ENCODE data around the gene CLIP4. TPM values are rescaled to one million over a fixed set of nuclear protein-coding genes. Genes with fewer than 3 reads are reported as not detected.

CLIP4 gene
- total RNA-seq, 3 donors from 2014 or later (not counting 1 experiment from before 2014, with no cell fraction given), result 56.8 to 88.0 (median 72.6) TPM

DNA sequence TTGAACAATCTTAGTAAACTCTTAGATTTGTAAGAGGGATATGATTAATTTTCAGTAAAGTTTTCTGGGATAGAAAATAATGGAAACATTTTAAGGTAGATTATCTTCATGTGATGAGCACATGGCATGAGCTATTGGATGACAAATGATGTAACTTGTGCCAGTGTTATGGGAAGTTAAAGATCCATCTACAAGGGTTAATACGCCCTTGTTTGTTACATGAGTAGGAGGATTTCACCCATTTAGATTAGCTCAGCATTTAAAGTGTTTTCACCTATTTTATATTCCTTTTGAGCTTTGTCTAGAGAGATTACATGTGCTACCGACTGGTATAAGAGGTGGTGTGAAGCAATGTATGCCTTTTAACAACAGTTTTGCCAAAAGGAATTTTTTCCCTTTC, 5.6 kb downstream of the CLIP4 start:
- no peak for TF ChIP-seq CTCF (IDR thresholded peaks at IDR 0.05)
- H3K27me3 Mint-ChIP-seq (ENCODE audit: low read depth in 2 of 2), result no peaks in the 10 kb centered on the region
- WGBS (ENCODE audit: insufficient coverage), result no CpG with 5 or more reads among the region's 2 CpGs
- Histone ChIP-seq H3K4me3 (ENCODE audit: low read length) (no peak overlapping the region), H3K36me3 (ENCODE audit: control insufficient read depth, insufficient read depth, low read length) (peaks cover 38% of the 10 kb centered on the region), H3K9me3 (ENCODE audit: control insufficient read depth, insufficient read depth, low read length) (peaks cover 5% of the 10 kb centered on the region), H3K27me3 (ENCODE audit: control insufficient read depth, insufficient read depth, low read length) (no peaks in the 10 kb centered on the region), H3K27ac (ENCODE audit: low read length) (no peak overlapping the region), H3K4me1 (ENCODE audit: control insufficient read depth, insufficient read depth, low read length) (peaks cover 6% of the 10 kb centered on the region)
- ATAC-seq (no peak), DNase-seq (no peak)
- H3K36me3 Mint-ChIP-seq, result peaks cover 28% of the 10 kb centered on the region
- H3K4me3 Mint-ChIP-seq, result no peak overlapping the region
- no peak overlapping the region for H3K27ac Mint-ChIP-seq
- intact Hi-C loops (cut with micrococcal nuclease), result no loop called here
- peaks cover 42 to 67% of the 10 kb centered on the region in 2 donors for H3K4me1 Mint-ChIP-seq
- H3K9me3 Mint-ChIP-seq, result peaks cover 2 to 10% of the 10 kb centered on the region in 2 donors

DNA sequence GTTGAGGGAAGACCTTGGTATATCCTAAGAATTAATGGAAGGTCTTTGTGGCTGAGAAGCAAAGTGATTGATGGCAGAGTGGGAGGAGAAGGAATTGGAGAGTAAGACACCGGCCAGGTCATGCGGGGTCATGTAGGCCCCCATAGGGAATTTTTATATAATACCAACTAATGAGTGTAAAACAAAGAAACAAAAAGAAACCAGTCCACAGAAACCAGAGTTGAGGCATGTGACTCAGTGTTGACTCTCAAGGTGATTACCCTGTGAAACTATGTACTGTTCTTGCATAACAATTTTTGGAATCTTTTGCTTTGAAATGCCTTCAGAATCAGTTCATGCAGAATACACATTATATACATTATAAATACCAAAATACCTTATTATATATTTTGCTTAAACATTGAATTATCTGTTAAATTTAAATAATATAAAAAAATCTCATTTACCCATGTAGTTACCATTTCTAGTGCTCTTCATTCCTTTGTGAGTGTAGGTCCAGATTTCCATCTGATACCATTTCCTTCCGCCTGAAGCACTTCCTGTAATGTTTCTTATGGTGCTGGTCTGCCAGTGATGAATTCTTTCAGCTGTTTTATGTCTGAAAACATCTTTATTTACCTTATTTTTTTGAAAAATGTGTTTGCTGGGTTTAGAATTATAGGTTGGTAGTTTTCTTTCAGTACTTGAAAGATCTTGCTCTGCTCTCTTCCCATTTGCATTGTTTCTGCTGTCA, 8.6 kb downstream of the CLIP4 start:
- Mint-ChIP-seq H3K27me3 (ENCODE audit: low read depth in 2 of 2) (no peaks in the 10 kb centered on the region), H3K27ac (peak overlapping the region in 1 of 2 donors; percentile 25), H3K4me3 (no peak overlapping the region), H3K36me3 (peaks cover 28% of the 10 kb centered on the region), H3K9me3 (peaks cover 2 to 10% of the 10 kb centered on the region in 2 donors), H3K4me1 (peaks cover 27 to 52% of the 10 kb centered on the region in 2 donors)
- Histone ChIP-seq H3K9me3 (ENCODE audit: control insufficient read depth, insufficient read depth, low read length) (peaks cover 5% of the 10 kb centered on the region), H3K4me1 (ENCODE audit: control insufficient read depth, insufficient read depth, low read length) (no peaks in the 10 kb centered on the region), H3K27me3 (ENCODE audit: control insufficient read depth, insufficient read depth, low read length) (no peaks in the 10 kb centered on the region), H3K36me3 (ENCODE audit: control insufficient read depth, insufficient read depth, low read length) (peaks cover 42% of the 10 kb centered on the region), H3K27ac (ENCODE audit: low read length) (no peak overlapping the region), H3K4me3 (ENCODE audit: low read length) (no peak overlapping the region)
- no peak for DNase-seq
- 100% methylated on average over 1 of the region's 3 CpGs for WGBS (ENCODE audit: insufficient coverage)
- intact Hi-C loops (cut with micrococcal nuclease), result no loop called here
- TF ChIP-seq CTCF (IDR thresholded peaks at IDR 0.05), result no peak
- ATAC-seq, result no peak

- DNase-seq, result no peak
- H3K4me1 Mint-ChIP-seq, result peaks cover 20 to 45% of the 10 kb centered on the region in 2 donors
- H3K27ac ChIP-seq (ENCODE audit: low read length), result no peak overlapping the region
- H3K9me3 ChIP-seq (ENCODE audit: control insufficient read depth, insufficient read depth, low read length), result peaks cover 5% of the 10 kb centered on the region
- no peak overlapping the region for H3K27ac Mint-ChIP-seq
- H3K36me3 ChIP-seq (ENCODE audit: control insufficient read depth, insufficient read depth, low read length), result peaks cover 42% of the 10 kb centered on the region
- whole genome bisulfite sequencing (ENCODE audit: insufficient coverage), result no CpG with 5 or more reads among the region's 1 CpG
- TF ChIP-seq CTCF (IDR thresholded peaks at IDR 0.05), result no peak
- no peaks in the 10 kb centered on the region for H3K4me1 ChIP-seq (ENCODE audit: control insufficient read depth, insufficient read depth, low read length)
- intact Hi-C loops (cut with micrococcal nuclease), result no loop called here
- peaks cover 28% of the 10 kb centered on the region for H3K36me3 Mint-ChIP-seq
- H3K4me3 Mint-ChIP-seq, result no peak overlapping the region
- no peak for ATAC-seq
- peaks cover 2 to 10% of the 10 kb centered on the region in 2 donors for H3K9me3 Mint-ChIP-seq
- H3K4me3 ChIP-seq (ENCODE audit: low read length), result no peak overlapping the region
- no peaks in the 10 kb centered on the region for H3K27me3 ChIP-seq (ENCODE audit: control insufficient read depth, insufficient read depth, low read length)
- H3K27me3 Mint-ChIP-seq (ENCODE audit: low read depth in 2 of 2), result no peaks in the 10 kb centered on the region
Measured at GRCh38 chr2:29124504-29124903, 9.3 kb downstream of the CLIP4 start.
